Pancreas (tissue), 10 donors: ENCODE measurements around the gene PEX16. TPM values are rescaled to one million over a fixed set of nuclear protein-coding genes. Genes with fewer than 3 reads are reported as not detected.

Source experiments
- ATAC-seq, 4 donors: fragments of 200-7000 bp; cut with Tn5 transposase; one replicate each; pipeline versions ENCODE4 v1.8.0 to v1.9.1; 2020; ENCODE audit warnings: mild to moderate bottlenecking in 4 of 4, moderate library complexity in 4 of 4
- DNase-seq, 6 donors: peaks; one replicate each; pipeline ENCODE4 v3.0.0-alpha.2; 2020
- FAIRE-seq: peaks from 2 replicates; lab custom pipeline; 2012; peaks lifted over from hg19 to GRCh38; lab: Jason Lieb, UNC
- H3K27ac ChIP-seq, 4 donors: fragments of 200-600 bp; sonication (generic); 1 replicate in 3 of 4; 2 replicates in 1 of 4; pipeline versions ENCODE4 v1.5.0 to v1.8.0; 2020
- H3K27me3 ChIP-seq, 4 donors: fragments of 200-600 bp; one replicate each; pipeline ENCODE4 v1.8.0; 2021
- H3K36me3 ChIP-seq, 3 donors: fragments of 200-600 bp; sonication (generic) in 1 of 3; one replicate each; pipeline versions ENCODE4 v1.5.0 to v1.8.0; 2020 to 2021
- H3K4me1 ChIP-seq, 3 donors: fragments of 200-600 bp; one replicate each; pipeline ENCODE4 v1.8.0; 2021
- H3K4me3 ChIP-seq, 4 donors: fragments of 200-600 bp; sonication (generic) in 2 of 4; one replicate each; pipeline versions ENCODE4 v1.5.0 to v1.8.0; 2020 to 2021
- H3K9me3 ChIP-seq, 4 donors: fragments of 200-600 bp; one replicate each; pipeline ENCODE4 v1.8.0; 2021
- WGBS, 2 donors: extraction: QIAGEN DNeasy Blood & Tissue Kit; methylation state at CpG; one replicate each; pipeline ENCODE4 v1.1.7; 2013; 5-methylcytosine and 5-hydroxymethylcytosine counted together
- intact Hi-C, 3 donors: fragments of 100-400 bp; cut with DNase I; formaldehyde crosslinking; loops; one replicate each; pipeline versions ENCODE4 v1.11.1 to v1.14.2; 2022
- polyA plus RNA-seq, 2 donors: library from polyadenylated mRNA; stranded (reverse); fragments of 200-250 nt; gene quantifications; one replicate each; pipeline ENCODE4 v1.2.3, GENCODE V29; 2013
- total RNA-seq, 6 donors: library from RNA; stranded (reverse); fragmentation: NEBNext Ultra II Directional in 4 of 6; extraction: Animal tissue kit (Norgen Biotek cat#: 25700) in 4 of 6; gene quantifications; one replicate each; pipeline versions ENCODE4 v1.2.1 to v1.2.4, GENCODE V29; 2021 to 2023
- TF ChIP-seq, protein P1 (sequence below), 4 donors: fragments of 200-600 bp; sonication (generic) in 3 of 4; IDR thresholded peaks; one replicate each; pipeline versions ENCODE4 v1.5.0 to v1.8.0; 2021; ENCODE audit warnings: antibody characterized with exemption in 4 of 4
- donor health status: healthy with polysubstance abuse.
- donor health status: DM: no; HTN: no; CAD: no; lungs with moderate emphysema.
- donor health status: DM: no; HTN: no; CAD: no.
- donor health status: control.
- donor health status: control.
- donor health status: Bipolar disorder and iron deficiency.
- donor health status: DM: yes; HTN: yes; CAD: no.
- donor health status: DM: no; HTN: no; CAD: no.
- donor health status: DM: no; HTN: no; CAD: no.
- donor health status: DM: yes; HTN: yes; CAD: no.

Gene PEX16
- total and polyA plus RNA-seq, 8 donors, result 18.6 to 44.3 (median 25.7) TPM

DNA sequence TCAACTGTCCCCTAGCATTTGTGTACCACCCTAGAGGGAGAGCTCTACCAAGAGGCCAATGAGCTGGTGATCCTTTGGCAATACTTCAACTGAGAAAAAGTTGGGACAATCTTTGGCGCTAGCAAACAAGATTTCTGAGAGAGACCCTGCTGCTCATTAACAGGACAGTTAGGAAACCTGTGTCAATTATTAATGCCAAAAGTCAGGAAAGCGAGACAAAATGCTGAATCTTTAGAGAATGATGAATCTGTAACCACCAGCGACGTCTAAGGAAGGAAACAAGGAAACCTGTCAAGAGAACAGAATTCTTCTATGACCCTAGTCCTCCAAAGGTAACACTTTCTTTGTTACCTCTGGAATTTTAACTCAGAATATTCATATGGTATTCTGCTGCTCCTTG, 24.7 kb upstream of the PEX16 start:
- FAIRE-seq, result no peak
- Histone ChIP-seq H3K4me1 (peaks cover 0 to 9% (median 3%) of the 10 kb centered on the region in 3 donors), H3K27ac (no peak overlapping the region), H3K36me3 (peaks cover 0 to 4% (median under 1%) of the 10 kb centered on the region in 3 donors), H3K9me3 (no peaks in the 10 kb centered on the region), H3K27me3 (no peaks in the 10 kb centered on the region), H3K4me3 (no peak overlapping the region)
- no peak for DNase-seq
- intact Hi-C loops, result no loop called here
- ATAC-seq, result no peak
- TF ChIP-seq, protein P1, sequence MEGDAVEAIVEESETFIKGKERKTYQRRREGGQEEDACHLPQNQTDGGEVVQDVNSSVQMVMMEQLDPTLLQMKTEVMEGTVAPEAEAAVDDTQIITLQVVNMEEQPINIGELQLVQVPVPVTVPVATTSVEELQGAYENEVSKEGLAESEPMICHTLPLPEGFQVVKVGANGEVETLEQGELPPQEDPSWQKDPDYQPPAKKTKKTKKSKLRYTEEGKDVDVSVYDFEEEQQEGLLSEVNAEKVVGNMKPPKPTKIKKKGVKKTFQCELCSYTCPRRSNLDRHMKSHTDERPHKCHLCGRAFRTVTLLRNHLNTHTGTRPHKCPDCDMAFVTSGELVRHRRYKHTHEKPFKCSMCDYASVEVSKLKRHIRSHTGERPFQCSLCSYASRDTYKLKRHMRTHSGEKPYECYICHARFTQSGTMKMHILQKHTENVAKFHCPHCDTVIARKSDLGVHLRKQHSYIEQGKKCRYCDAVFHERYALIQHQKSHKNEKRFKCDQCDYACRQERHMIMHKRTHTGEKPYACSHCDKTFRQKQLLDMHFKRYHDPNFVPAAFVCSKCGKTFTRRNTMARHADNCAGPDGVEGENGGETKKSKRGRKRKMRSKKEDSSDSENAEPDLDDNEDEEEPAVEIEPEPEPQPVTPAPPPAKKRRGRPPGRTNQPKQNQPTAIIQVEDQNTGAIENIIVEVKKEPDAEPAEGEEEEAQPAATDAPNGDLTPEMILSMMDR (IDR thresholded peaks at IDR 0.05), result no peak
- WGBS, 2 donors, result 87 to 91% methylated on average over 4 of the region's 4 CpGs

DNA sequence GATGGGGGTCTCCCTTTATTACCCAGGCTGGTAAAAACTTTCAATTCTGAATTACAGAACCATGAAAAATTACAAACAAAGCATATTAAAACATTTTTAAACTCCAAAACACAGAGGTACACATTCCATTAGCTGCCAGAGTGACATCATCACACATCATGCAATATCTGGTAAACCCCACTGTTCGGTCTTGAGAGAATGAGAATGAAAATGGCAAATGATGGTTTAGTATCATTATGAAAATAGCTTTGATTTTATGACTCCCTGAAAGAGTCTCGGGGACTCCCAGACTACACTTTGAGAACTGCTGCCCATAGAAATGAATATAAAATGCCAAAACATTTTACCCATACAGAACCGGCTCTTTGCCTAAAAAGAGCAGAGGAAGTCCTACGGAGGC, 23.6 kb upstream of the PEX16 start:
- no peak for FAIRE-seq
- intact Hi-C loops, result no loop called here
- Histone ChIP-seq H3K36me3 (peaks cover 0 to 4% (median 0%) of the 10 kb centered on the region in 3 donors), H3K27me3 (no peaks in the 10 kb centered on the region), H3K4me3 (no peak overlapping the region), H3K27ac (no peak overlapping the region), H3K4me1 (peaks cover 0 to 8% (median 3%) of the 10 kb centered on the region in 3 donors), H3K9me3 (no peaks in the 10 kb centered on the region)
- DNase-seq, result no peak
- TF ChIP-seq, protein P1 (IDR thresholded peaks at IDR 0.05), result no peak
- WGBS, 2 donors, result 96 to 97% methylated on average over 4 of the region's 4 CpGs
- no peak for ATAC-seq

DNA sequence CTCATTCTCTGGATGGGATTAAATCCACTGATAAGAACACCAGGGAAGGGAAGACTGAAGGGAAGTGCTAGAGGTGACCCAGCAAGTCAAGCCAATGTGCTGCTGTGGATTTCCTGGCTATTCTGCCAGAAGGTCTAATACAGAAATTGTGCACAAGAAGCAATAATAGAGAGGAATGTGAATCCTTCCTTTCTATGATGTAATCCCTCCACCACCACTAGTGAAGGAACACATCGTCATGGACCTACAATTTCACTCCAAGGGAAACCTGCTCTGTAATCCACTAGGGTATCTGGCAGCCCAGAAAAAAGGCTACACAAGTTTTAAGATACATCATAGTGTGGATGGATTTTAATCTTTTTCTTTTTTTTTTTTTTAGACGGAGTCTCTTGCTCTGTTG, 22.2 kb upstream of the PEX16 start:
- 84 to 96% methylated on average over 1 to 2 of the region's 2 CpGs for WGBS, 2 donors
- no peak for FAIRE-seq
- H3K4me1 ChIP-seq, result peaks cover 0 to 2% (median 0%) of the 10 kb centered on the region in 3 donors
- no peaks in the 10 kb centered on the region for H3K9me3 ChIP-seq
- DNase-seq, result no peak
- peaks cover 0 to 3% (median under 1%) of the 10 kb centered on the region in 3 donors for H3K36me3 ChIP-seq
- no peaks in the 10 kb centered on the region for H3K27me3 ChIP-seq
- ATAC-seq, result no peak
- no peak overlapping the region for H3K4me3 ChIP-seq
- intact Hi-C loops, result no loop called here
- H3K27ac ChIP-seq, result no peak overlapping the region
- TF ChIP-seq, protein P1 (IDR thresholded peaks at IDR 0.05), result no peak

DNA sequence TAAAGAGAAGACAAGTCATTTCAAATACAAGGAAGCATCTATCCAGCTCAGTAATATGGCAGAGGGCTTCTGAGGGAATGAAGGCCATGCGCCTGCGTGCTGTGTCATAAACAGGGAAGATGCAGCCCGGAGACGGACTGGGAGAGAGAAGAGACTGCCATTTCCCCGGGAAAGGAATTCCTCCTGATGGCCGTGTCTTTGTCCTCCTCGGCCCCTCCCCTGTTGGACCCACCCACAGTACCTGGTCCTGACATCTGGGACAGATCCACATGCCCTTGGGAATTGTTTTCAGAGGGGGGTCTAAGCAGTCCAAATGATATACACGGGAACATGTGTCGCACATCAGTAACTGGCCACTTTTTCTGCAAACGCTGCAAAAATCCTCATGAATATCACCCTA, 20.2 kb upstream of the PEX16 start:
- no peak overlapping the region for H3K4me3 ChIP-seq
- DNase-seq (no peak), ATAC-seq (no peak), FAIRE-seq (no peak)
- H3K9me3 ChIP-seq, result no peaks in the 10 kb centered on the region
- no peak overlapping the region for H3K27ac ChIP-seq
- intact Hi-C loops, result no loop called here
- H3K36me3 ChIP-seq, result peaks cover 0 to 5% (median 0%) of the 10 kb centered on the region in 3 donors
- no peaks in the 10 kb centered on the region for H3K27me3 ChIP-seq
- 91 to 92% methylated on average over 10 of the region's 10 CpGs for WGBS, 2 donors
- peaks cover 0 to 21% (median 8%) of the 10 kb centered on the region in 3 donors for H3K4me1 ChIP-seq
- TF ChIP-seq, protein P1 (IDR thresholded peaks at IDR 0.05), result no peak

DNA sequence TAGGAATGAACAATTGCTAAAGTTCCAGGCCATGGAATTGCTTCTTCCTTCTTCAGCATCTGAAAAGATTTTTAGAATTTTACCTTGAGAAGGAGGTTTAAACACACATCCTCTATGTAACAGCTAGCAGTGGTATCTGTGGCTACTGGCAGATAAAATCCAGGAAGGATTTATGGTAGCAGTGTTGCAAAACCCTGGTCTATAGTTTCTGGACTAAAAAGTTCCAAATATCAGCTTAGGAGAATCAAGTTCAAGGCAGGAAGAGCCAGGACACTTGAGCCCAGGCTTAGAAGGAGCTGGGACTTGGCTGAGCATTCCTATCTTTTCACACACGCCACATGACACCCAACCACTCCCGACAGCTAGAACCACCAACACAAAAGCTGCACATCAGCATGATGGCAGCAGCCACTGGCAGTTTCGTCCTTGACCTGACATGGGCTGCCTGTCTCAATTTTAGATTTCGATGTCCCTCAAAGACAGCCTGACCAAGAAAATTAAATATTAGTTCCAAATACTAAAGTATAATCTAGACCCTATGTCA, 18.9 kb upstream of the PEX16 start:
- H3K36me3 ChIP-seq, result peaks cover 0 to 5% (median 0%) of the 10 kb centered on the region in 3 donors
- H3K9me3 ChIP-seq, result no peaks in the 10 kb centered on the region
- no peak overlapping the region for H3K27ac ChIP-seq
- H3K4me1 ChIP-seq, result peaks cover 0 to 22% (median 8%) of the 10 kb centered on the region in 3 donors
- H3K4me3 ChIP-seq, result no peak overlapping the region
- no peaks in the 10 kb centered on the region for H3K27me3 ChIP-seq
- ATAC-seq, result no peak
- WGBS, 2 donors, result 92 to 94% methylated on average over 4 of the region's 4 CpGs
- intact Hi-C loops, result no loop called here
- DNase-seq, result no peak
- FAIRE-seq, result no peak
- TF ChIP-seq, protein P1 (IDR thresholded peaks at IDR 0.05), result no peak
